A172 (cell line): ENCODE data around the gene ASB2. TPM values are rescaled to one million over a fixed set of nuclear protein-coding genes. Genes with fewer than 3 reads are reported as not detected.

ENCODE experiments used
- DNase-seq: peaks from one replicate; pipeline ENCODE4 v3.0.0-alpha.2; 2015; ENCODE audit warnings: low spot score
- total RNA-seq: library from RNA; depleted of rRNA; stranded (reverse); fragments of >200 nt; shearing (Covaris generic); gene quantifications from 2 replicates; pipeline ENCODE4 v1.2.3, GENCODE V29; 2014; rRNA removed

ASB2 gene
- total RNA-seq, 1 experiment from 2014 or later: not detected

DNA sequence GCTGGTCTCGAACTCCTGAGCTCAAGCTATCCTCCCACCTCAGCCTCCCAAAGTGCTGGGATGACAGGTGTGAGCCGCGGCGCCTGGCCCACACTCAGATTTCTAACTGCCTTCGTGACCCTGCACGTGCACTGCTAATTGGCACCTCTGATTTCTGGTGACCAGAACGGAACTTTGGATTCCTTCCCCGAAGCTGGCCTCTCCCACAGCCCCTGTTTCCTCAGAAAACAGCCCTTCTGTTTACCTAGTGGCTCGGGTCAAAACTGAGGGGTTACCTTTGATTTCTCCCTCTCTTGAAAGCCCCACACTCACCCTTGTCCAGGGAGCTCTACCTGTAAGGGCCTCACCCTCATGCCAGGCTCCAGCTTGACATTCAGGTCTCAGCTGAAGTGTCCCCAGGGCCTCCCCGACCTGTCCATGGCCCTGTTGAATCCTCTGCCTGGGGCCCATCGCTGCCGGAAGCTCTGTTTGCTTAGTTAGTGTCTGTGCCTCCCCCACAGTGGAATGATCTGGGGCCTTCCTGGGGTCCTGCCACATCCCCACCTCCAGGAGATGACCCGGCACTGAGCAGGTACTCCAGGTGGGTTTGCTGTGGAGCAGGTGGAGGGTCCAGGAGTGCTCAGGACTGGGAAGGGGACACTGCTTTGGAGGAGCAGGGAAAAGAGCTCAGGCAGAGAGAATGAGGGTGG lies 73.6 kb downstream of the ASB2 start:
- no peak for DNase-seq

DNA sequence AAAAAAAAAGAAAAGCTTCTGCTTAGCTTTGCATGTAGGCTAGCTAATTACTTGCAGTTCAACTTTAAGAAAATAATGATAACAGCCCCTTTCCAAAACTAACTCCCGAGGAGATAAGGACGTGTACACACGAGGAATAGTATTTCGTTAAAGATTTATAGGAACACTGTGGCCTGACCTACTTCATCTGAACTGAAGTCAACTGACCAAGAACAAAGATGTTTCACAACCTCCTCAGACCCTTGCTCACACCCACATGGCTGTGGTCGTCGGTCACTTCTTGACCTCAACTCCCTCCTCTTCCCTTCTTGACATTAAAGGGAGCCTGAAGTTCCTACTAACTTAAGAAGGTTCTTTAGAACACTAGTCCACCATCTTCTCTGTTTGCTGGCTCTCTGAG lies 74.6 kb downstream of the ASB2 start:
- no peak for DNase-seq

DNA sequence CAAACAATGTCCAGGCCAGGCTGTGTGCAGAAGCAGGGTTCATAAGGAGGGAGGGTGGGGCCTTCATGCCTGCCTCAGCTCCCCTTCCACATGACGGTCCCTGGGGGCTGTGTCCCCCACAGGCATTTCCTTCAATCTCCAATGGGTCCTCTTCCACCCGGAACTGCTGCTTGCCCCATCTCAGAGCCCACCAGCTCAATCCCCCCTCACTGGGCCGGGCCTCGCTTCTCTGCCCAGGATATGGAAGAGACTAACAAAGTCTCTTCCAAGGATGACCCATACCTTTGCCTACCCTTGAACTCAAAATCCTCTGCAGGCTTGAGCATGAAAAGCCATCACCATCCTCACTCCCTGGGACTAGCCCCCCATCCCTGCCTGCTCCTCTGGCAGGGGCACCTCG lies 77.6 kb downstream of the ASB2 start:
- no peak for DNase-seq

- no peak for DNase-seq
Observed at GRCh38 chr14:93898081-93898611, 78.2 kb downstream of the ASB2 start.

DNA sequence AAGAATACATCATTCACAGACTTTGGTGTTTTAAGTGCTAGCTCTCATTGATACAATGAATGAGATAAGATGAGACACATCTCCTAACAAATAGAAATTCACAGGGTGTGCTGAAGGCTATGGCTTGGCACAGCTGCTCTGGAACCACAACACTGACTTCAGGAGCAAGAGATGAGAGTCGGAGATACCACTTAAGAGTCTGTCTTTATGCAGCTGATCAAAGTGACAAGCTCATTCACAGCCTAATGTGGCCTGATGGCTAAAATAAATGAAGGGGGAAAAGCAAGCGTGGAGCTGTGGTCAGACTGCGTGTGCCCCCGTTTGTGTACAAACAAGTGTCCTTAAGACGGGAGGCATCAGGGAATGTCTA lies 78.9 kb downstream of the ASB2 start:
- no peak for DNase-seq

DNA sequence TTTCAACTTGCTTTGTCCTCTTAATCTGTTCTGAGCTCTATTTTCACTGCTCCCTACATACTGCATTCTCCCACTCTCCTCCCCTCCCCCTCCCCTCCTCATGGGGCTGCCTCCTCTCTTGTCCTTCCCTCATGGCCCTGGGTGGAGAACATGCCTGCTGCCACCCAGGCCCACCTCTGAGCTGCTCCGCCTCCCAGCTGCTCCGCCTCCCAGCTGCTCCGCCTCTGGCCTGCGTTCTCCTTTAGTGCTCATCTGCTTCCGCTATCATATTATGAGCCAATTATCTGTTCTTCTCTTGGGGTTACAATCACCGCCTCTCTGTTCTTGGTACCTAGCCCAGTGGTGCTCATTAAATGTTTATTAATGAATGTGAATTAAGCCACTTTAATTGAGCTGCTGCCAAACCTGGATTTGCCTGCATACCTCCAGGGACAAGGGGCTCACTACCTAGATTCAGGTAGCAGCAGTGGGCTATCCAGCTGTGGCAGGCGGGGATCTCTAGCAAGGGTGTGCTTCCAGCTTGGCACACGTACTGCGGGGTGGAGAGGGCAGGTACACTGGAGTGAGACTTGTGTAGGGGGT lies 81.3 kb downstream of the ASB2 start:
- no peak for DNase-seq

DNA sequence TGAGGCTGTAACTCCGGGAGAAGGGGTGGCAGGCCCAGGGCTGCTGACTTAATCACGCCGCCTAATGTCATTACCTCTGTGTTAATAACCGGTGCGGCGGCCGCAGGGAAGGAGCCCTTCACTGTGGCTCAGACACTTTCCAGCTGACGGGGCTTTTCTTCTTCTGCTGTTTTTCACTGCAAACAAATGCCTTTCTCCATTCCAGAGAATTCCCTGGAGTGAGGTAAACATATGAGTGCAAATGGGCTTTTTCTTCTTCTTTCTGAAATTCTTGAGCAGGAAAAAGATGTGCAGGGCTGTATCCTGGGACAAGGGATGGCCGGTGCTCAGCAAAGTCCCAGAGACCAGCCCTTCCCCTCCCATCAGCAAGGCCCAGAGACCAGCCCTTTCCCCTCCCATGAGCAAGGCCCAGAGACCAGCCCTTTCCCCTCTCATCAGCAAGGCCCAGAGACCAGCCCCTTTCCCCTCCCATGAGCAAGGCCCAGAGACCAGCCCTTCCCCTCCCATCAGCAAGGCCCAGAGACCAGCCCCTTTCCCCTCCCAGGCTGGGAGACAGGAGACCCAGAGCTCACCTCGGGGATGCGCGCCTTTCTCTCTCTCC lies 82.6 kb downstream of the ASB2 start:
- DNase-seq: no peak

DNA sequence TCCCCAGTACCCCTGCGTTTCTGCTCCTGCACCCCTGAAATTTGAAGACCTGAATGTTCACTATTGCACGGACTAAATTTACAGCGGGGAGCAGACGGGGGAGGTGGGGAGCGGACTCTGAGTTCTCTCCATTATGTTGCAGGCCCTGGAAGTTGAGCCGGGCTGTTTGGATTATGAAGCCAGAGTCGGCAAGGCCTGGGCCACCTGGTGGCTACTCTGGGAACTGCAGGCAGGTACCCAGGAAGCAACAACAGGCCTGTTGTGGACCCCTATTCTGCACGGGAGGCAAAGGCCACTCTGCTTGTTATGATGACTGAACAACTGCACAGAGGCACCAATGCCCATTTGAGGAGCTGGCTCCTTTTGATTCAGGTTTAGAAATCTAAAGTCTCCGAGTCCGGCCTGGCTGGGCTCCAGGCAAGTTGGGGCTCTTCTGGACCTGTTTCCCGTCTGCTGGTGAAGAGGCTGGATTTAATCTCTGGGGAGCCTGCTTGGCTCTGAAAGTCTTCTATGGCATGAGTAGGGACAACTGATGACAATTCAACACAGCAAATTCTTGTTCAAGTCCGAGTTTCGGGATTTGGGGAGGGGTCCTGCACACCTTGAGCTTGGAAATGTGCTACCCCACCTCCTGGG lies 83.3 kb downstream of the ASB2 start:
- DNase-seq: peak; percentile 22

- DNase-seq: no peak
Observed at GRCh38 chr14:93892505-93892839, 83.9 kb downstream of the ASB2 start.

DNA sequence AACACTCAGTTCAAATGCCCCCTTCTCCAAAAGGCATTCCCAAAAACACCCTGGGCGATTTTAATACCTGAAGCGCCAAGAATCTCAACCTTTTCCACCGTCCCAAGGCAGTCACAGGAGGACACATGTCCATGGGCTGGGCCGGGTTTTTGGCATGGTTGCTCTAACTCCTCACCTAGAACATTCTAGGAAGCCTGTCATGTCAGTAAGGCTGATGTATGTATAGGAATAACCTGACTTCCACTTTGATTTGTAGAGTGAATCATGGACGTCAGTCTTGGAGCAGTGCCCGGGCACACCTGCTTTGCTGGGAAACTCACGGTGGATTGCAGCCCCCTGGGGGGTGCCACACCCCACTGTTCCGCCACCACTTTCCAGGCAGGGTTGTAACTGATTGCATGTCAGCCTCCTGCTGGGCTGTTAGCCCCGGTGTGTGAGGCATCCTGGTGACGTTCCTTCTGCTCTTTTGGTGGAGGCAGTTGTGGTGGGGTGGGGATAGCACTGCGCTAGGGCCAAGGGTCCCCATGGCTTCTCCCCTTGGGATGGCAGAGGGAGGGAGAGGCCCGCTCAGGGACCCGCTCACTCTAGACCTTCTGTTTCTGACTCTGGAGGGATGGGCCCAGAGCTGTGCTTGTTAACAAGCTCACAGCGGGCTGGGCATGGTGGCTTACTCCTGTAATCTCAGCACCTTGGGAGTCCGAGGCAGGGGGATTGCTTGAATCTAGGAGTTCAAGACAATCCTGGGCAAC lies 84.4 kb downstream of the ASB2 start:
- DNase-seq: no peak

DNA sequence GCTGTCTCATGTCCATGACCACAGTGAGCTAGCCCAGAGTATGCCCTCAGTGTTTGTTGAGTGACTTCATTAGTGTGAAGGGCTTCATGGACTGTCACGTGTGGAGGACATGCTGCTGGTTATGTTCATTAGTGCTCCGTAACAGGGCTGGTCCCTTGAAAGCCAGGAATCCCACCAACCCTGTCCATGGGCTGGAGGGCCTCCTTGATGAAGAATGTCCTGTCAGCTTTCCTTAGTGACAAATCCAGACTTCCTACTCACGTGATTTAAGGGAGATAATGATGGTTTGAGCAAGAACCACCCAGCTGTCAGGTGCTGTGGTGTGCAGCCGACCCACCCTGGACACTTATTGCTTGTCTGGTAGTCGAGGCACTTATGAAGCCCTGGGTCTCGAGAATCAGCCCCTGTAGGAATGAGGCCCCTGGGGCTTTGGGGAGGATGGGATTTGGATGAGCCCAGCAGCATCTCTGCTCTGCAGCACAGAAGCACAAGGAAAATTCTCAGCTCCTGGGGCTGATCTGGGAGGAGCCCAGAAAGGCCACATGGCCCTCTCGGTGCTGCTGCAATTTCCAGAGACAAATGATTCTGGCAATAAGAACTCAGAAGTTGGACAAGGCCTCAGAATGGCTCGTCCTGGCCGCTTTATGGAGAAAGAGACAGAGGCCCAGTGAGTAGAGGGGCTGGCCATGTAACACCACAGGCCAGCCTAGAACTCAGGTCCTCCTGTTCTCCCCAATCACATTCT lies 86.5 kb downstream of the ASB2 start:
- DNase-seq: no peak

DNA sequence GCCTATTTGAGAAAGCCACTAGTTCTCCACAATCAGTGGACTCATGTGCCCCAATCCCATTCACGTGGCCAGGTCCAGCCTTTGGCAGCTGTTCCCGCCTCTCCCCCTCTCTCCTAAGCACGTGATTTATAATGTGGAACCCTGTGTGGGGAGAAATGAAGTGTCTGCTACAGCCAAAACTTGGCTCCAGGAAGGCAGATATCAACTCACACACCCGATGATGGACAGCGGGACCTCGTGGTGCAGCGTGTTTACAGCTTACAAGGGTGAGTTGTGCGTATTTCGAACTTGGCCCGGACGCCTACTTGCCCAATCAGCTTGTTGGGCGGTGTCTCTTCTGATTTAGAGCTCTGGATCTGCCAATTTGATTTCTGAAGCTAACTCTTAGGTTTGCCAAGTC lies 87.4 kb downstream of the ASB2 start:
- DNase-seq: no peak

- no peak for DNase-seq
Observed at GRCh38 chr14:93884950-93885349, 91.4 kb downstream of the ASB2 start.

Other genes with a start within 250 kb of the ASB2 start
- gene PRIMA1, start 188.1 kb downstream of the ASB2 start, total RNA-seq: not detected in 2 replicates
- gene FAM181A, start 49.2 kb downstream of the ASB2 start, total RNA-seq: not detected in 2 replicates
- not detected in 2 replicates for gene CCDC197, start 20.7 kb upstream of the ASB2 start, total RNA-seq
- gene OTUB2, start 49.8 kb upstream of the ASB2 start, total RNA-seq: 0.53 and 1.2 TPM in 2 replicates
- gene DDX24, start 104.6 kb upstream of the ASB2 start, total RNA-seq: 142 and 162 TPM in 2 replicates
- gene IFI27L1, start 104.7 kb upstream of the ASB2 start, total RNA-seq: 8.8 and 11.1 TPM in 2 replicates
- gene IFI27, start 134.2 kb upstream of the ASB2 start, total RNA-seq: 5.9 and 10.1 TPM in 2 replicates
- 86.1 and 89.0 TPM in 2 replicates for gene IFI27L2, start 153.0 kb upstream of the ASB2 start, total RNA-seq
- 1.5 and 3.6 TPM in 2 replicates for gene PPP4R4, start 197.8 kb upstream of the ASB2 start, total RNA-seq